Kidney epithelial cell (primary cell): Measurements from ENCODE around the gene APLF. TPM values are rescaled to one million over a fixed set of nuclear protein-coding genes. Genes with fewer than 3 reads are reported as not detected.

Experiments
- DNase-seq: peaks from one replicate; pipeline ENCODE4 v3.0.0-alpha.2; 2010; ENCODE audit warnings: low read depth
- H3K27me3 ChIP-seq: 2 replicates; pipeline ENCODE4 v1.6.0; 2011; ENCODE audit warnings: low read length; ENCODE audit not compliant: control insufficient read depth, insufficient read depth
- H3K36me3 ChIP-seq: 2 replicates; pipeline ENCODE4 v1.5.1; 2011; ENCODE audit warnings: low read length; ENCODE audit not compliant: control insufficient read depth, insufficient read depth
- H3K4me3 ChIP-seq: 2 replicates; pipeline ENCODE4 v1.5.1; 2011; ENCODE audit warnings: low read depth, mild to moderate bottlenecking, control low read depth, low read length
- CTCF ChIP-seq: IDR thresholded peaks from 2 replicates; pipeline ENCODE4 v1.5.1; 2011; ENCODE audit warnings: mild to moderate bottlenecking, moderate library complexity, low read length, control low read depth, inconsistent platforms; ENCODE audit not compliant: insufficient read depth, poor library complexity, severe bottlenecking
- total RNA-seq: library from RNA; depleted of rRNA; stranded (reverse); fragments of >200 nt; gene quantifications from 2 replicates; pipeline ENCODE4 v1.2.3, GENCODE V29; 2015

Gene APLF
- total RNA-seq, 1 donor from 2014 or later = 5.1 TPM

- no peak for DNase-seq
- H3K36me3 ChIP-seq = no peaks in the 10 kb centered on the region
- no peak for TF ChIP-seq CTCF
These were observed 38.3 kb downstream of the APLF start for GRCh38 chr2:68505603-68506159.

GRCh38 chr2:68506170-68506569 lies 38.8 kb downstream of the APLF start:
- no peak for DNase-seq
- H3K36me3 ChIP-seq = no peaks in the 10 kb centered on the region
- TF ChIP-seq CTCF = no peak
- H3K4me3 ChIP-seq = no peak overlapping the region
- H3K27me3 ChIP-seq = no peaks in the 10 kb centered on the region

More at GRCh38 chr2:68505603-68506159, 38.3 kb downstream of the APLF start:
- no peak overlapping the region for H3K4me3 ChIP-seq
- H3K27me3 ChIP-seq = no peaks in the 10 kb centered on the region

GRCh38 chr2:68512326-68512725 lies 44.9 kb downstream of the APLF start:
- Histone ChIP-seq H3K27me3 (no peaks in the 10 kb centered on the region), H3K36me3 (no peaks in the 10 kb centered on the region), H3K4me3 (no peak overlapping the region)
- TF ChIP-seq CTCF = no peak
- DNase-seq = no peak

- Histone ChIP-seq H3K4me3 (no peak overlapping the region), H3K36me3 (no peaks in the 10 kb centered on the region), H3K27me3 (no peaks in the 10 kb centered on the region)
- TF ChIP-seq CTCF = no peak
- DNase-seq = no peak
These were observed 45.6 kb downstream of the APLF start for GRCh38 chr2:68512966-68513365.

GRCh38 chr2:68514316-68514929 lies 47.0 kb downstream of the APLF start:
- DNase-seq = no peak
- Histone ChIP-seq H3K27me3 (no peaks in the 10 kb centered on the region), H3K36me3 (no peaks in the 10 kb centered on the region), H3K4me3 (no peak overlapping the region)
- no peak for TF ChIP-seq CTCF
